Neural cell (in vitro differentiated cells): ENCODE results near the gene ITPRIP.

Experiments
- EP300 ChIP-seq: fragments of 450-650 bp; conservative IDR thresholded peaks from 2 replicates; pipeline ENCODE4 v1.6.1; 2014; ENCODE audit warnings: antibody characterized with exemption, mild to moderate bottlenecking, moderate library complexity; ENCODE audit not compliant: poor library complexity, severe bottlenecking
- EZH2 ChIP-seq: fragments of 200-600, 300-800 bp; shearing (Covaris generic), sonication (generic); IDR thresholded peaks from 2 replicates; pipeline ENCODE4 v1.6.1; 2014; ENCODE audit warnings: antibody characterized with exemption, low read length, borderline replicate concordance, mild to moderate bottlenecking; ENCODE audit not compliant: insufficient read depth, poor library complexity, severe bottlenecking
- POLR2AphosphoS5 ChIP-seq: IDR thresholded peaks from 2 replicates; pipeline ENCODE4 v1.6.1; 2012
- RAD21 ChIP-seq: fragments of 450-650 bp; conservative IDR thresholded peaks from 2 replicates; pipeline ENCODE4 v1.6.1; 2014; ENCODE audit warnings: antibody characterized with exemption, mild to moderate bottlenecking, moderate library complexity
- TF ChIP-seq, protein P1 (sequence below): fragments of 450-650 bp; IDR thresholded peaks from 2 replicates; pipeline ENCODE4 v1.5.1; 2014; ENCODE audit warnings: antibody characterized with exemption, mild to moderate bottlenecking, moderate library complexity; ENCODE audit not compliant: poor library complexity, severe bottlenecking

DNA sequence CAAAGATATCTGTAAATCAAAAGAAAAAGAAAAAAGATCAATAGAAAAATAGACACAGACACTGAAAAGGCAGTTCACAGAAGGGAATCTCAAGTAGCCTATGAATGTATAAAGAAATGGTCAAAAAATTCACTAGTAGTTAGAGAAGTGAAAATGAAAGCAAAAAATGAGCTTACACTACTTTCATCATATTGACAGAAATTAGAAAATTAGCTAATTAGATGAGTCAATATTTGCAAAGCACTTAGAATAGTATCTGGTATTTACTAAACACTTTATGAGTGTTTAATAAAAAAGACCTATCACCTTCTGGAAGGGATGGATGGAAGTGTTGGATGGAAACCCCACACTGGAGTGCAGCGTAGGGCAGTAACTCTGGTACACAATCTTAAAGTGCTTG is 13.7 kb upstream of the ITPRIP start:
- TF ChIP-seq EZH2 = no peak
- TF ChIP-seq, protein P1, sequence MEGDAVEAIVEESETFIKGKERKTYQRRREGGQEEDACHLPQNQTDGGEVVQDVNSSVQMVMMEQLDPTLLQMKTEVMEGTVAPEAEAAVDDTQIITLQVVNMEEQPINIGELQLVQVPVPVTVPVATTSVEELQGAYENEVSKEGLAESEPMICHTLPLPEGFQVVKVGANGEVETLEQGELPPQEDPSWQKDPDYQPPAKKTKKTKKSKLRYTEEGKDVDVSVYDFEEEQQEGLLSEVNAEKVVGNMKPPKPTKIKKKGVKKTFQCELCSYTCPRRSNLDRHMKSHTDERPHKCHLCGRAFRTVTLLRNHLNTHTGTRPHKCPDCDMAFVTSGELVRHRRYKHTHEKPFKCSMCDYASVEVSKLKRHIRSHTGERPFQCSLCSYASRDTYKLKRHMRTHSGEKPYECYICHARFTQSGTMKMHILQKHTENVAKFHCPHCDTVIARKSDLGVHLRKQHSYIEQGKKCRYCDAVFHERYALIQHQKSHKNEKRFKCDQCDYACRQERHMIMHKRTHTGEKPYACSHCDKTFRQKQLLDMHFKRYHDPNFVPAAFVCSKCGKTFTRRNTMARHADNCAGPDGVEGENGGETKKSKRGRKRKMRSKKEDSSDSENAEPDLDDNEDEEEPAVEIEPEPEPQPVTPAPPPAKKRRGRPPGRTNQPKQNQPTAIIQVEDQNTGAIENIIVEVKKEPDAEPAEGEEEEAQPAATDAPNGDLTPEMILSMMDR = no peak
- TF ChIP-seq POLR2AphosphoS5 = no peak
- TF ChIP-seq RAD21 = no peak
- no peak for TF ChIP-seq EP300
